IPS DF 19.7 (cell line): ENCODE measurements around the gene SNRPD2.
"Not testable (repeated sequence)": the region's sequence is repeated elsewhere in the genome, so short reads cannot be mapped to it uniquely, and the experiment has no call there.

Experiments used
- DNase-seq: peaks from one replicate; pipeline ENCODE4 v3.0.0-alpha.2; 2013; ENCODE audit warnings: low read depth, low spot score

SNRPD2 gene

GRCh38 chr19:45691516-45692186, at the start of gene SNRPD2:
TSS of gene SNRPD2 (minus strand) at chr19:45691953. CDS start at chr19:45691888, 65 bp downstream.
- DNase-seq = peak; percentile 81

DNA sequence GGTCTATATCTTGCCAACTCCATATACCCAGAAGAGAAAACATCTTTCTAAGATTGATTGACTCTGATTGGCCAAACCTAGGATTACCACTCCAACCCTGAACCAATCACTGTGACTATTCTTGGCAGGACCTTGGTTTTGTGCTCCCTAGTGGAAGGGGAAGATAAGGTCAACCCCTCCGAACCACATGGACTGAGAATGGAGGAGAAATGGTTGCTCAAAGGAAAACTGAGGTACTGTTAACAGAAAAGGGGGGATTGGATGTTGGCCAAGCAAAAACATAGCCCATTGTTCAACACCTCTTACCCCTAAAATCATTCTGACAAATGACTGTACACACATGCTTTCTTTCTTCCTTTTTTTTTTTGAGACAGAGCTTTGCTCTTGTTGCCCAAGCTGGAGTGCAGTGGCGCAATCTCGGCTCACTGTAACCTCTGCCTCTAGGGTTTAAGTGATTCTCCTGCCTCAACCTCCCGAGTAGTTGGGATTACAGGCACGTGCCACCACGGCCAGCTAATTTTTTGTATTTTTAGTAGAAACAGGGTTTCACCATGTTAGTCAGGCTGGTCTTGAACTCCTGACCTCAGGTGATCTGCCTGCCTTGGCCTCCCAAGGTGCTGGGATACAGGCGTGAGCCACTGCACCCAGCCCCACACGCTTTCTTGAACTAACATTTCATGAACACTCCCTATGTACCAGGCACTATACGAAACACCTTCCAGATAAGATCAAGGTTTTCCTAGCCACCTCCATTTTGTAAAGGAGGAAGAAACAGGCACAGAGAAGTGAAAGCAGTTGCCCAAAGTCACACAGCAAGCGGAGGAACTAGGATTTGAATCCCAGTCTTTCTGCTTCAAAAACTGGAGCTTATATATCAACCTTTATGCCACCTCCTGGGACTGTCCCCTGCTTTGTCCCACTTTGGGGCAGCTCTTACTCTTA, 48.0 kb upstream of the SNRPD2 start:
- DNase-seq = no peak

DNA sequence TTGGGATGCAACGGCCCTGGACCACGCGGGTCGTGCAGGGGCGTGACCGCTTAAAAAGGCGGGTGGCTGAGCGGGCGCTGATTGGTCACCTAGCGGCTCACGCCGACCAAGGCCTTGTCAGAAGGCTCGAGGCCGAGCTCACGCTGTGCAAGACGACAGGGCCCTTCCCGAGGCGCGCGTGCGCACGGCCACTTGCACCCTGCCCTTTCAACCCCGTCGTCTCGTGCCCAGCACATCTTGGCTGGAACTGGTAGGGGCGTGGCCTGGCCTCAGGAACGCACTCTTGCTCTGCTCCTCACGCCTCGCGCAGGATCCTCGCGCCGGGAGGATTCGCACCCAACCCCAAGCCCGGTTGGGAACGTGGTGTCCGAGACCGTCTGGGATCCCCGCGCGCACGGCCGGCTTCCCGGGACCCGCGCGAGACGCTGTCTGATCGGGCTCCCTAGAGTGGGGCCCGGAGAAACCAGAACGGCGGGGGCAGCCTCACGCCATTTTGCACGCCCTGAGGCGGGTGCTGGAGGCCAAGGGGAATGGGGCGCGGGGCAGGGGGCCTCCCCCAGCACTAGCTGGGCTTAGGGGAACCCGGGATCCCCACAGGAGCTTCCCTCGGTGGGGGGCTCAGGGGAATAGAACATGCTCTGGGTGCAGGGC, 41.5 kb upstream of the SNRPD2 start, which contains the start of gene MEIOSIN:
MEIOSIN (plus strand) TSS at position 280 of the 651 bp plus-strand sequence. CDS start 1,938 bp downstream, outside the sequence.
- DNase-seq = no peak

- DNase-seq = peak; percentile 98
Observed at GRCh38 chr19:45730368-45731288, 38.9 kb upstream of the SNRPD2 start, which contains the start of gene FBXO46. TSS of gene FBXO46 (minus strand) at chr19:45730896. CDS start at chr19:45713495, 17,401 bp downstream.

- DNase-seq = no peak
Observed at GRCh38 chr19:45729800-45730290, 38.1 kb upstream of the SNRPD2 start.

GRCh38 chr19:45728683-45729082, 36.9 kb upstream of the SNRPD2 start:
- not testable (repeated sequence) for DNase-seq

GRCh38 chr19:45720065-45720464, 28.3 kb upstream of the SNRPD2 start:
- DNase-seq = not testable (repeated sequence)

DNA sequence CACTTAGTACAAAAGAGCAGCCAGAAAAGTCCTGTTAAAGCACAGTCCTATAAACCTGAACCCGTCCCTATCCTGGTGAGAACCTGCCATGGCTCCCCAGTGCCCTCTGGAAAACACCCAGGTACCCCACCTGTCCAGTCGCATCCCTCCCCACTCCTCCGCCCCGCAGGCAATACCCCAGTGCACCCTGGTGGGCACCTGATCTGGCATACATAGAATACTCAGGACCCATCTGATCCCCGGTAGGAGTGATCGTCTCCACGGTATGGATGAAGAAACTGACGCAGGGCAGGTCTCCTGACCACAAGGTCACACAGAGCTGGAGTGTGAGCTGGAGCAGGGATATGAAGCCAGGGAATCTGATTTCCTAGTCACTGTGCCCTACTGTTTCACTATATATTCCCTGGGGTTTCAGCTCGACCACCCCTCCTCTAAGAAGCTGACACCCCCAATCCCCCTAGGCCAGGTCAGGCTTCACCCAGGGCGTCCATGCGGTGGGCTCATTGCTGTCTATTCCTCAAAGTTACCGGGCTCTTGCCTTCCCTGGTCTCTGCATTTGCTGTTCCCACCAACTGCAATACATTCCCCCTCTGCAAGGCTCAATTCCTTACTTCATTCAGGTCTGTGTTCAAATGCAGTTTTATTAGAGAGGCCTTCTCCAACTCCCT, 26.4 kb upstream of the SNRPD2 start:
- DNase-seq = no peak

DNA sequence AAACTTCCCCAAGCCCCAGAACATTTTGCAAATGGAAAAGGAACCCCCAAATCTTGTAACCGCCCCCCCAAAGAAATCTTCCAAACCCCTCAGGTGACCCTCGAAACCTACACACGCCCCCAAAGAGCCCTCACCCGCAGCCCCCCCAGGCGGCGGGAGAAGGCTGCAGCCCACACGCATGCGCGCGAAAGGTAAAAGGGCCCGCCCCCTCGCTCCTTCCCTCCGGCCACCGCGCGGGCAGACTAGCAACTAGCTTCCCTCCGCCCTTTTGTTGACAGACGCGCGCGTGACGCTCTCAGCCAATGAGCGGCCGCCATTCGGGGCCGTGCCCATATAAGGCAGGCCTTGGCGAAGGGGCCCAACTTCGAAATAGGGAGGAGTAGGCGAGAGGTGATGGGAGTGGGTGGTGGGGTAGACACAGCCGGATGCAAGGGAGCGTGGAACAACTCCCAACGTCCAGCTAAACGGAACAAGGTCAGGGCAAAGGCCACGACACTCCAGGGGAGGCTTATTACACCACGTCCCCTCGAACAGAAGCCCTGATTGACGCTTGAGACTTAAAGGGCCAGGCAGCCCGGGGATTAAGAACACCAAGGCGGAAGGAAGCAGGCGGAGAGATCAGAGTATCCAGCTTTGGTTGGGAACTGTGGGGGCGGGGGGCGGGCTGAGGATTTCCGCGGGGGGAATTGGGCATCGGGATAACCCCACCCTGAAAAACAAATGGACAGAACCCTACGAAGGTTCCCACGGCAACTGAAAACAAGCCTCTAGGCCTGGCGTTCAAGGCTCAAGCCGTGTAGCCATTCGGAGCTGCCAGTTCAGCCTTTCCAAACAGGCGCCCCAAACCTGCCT, 25.6 kb upstream of the SNRPD2 start:
- DNase-seq = peak; percentile 100

DNA sequence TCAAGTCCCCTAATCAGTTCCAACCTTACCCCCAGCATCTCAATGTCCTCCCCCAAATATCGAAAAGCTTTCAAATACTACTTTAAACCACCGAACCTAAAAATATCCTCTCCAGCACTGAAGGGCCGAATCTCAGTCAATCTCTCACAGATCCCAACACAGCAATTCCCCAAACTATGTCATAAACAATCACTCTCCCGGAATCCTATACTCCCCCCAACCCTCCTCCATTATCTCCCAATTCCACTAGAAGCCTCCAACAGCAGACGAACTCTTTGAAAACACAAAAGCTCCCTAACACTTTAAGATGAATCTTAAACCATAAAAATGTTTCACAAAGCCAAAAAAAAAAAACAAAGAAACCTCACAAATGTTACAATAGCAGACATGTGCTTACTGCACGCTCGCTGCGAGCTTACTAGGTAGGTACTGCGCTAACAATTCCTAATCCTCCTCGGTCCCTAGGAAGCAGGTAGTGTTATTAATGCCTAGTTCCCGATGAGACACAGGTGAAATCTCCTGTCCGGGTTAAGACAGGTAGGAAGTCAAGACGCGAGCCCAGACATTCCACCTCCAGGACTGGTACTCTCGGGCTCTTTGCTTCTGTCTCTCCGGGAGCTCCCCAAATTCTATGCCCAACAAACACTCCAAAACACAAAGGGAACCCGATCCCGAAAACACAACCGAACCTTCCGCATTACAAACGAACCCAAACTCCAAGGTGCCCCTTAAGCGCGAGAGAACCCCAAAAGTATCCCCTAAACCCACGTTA, 24.8 kb upstream of the SNRPD2 start:
- DNase-seq = no peak

- DNase-seq = no peak
Observed at GRCh38 chr19:45715139-45715538, 23.4 kb upstream of the SNRPD2 start.

GRCh38 chr19:45713141-45713540, 21.4 kb upstream of the SNRPD2 start:
- DNase-seq = no peak

- no peak for DNase-seq
Observed at GRCh38 chr19:45712699-45713067, 20.9 kb upstream of the SNRPD2 start.

DNA sequence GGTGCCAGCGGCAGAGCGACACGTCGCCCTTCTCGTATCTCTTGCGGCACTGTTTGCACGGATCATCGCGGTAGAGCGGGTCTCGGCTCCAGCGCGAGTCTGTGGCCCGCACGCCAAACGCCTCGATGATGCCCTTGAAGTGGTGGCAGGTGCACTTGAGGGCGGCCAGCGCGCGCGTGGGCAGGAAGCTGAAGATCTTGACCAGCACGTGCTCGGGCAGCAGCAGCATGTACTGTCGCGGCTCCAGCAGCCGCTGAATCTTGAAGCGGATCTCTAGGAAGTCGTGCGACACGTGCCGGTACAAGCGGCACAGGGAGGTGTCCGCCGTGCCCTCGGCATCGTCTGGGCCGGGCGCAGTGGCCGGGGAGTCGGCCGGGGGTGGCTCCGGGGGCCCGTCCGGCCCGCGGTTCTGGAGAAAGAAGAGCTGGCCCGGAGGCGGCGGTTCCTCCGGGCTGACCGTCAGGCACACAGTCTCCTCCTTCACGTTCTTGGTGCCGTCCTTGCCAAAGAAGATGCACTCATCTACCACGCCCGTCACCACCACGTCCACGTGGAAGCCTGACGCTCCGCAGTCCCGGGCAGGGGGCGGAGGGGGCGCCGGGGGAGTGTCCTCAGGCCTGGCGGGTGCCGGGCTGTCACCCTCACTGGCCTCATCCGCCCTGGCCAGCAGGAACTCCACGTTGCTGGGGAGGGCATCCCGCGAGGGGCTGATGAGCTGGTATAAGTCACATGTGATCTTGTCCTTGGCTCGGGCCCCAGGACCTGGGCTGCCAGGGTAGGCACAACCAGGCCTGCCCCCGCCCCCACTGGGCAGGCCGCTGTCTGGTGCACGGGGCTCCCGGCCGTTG, 20.3 kb upstream of the SNRPD2 start:
- DNase-seq = no peak

GRCh38 chr19:45710356-45711130, 18.8 kb upstream of the SNRPD2 start:
- DNase-seq = no peak

- DNase-seq = no peak
Observed at GRCh38 chr19:45705710-45706415, 14.1 kb upstream of the SNRPD2 start.
